K562 (cell line): ENCODE measurements around the gene SLC40A1. TPM values are rescaled to one million over a fixed set of nuclear protein-coding genes. Genes with fewer than 3 reads are reported as not detected.

Experiments used
- ATAC-seq: fragments of 200-7000 bp; cut with Tn5 transposase; 3 replicates; pipeline ENCODE4 v1.9.1; 2020; ENCODE audit warnings: moderate library complexity
- BruUV-seq: library from RNA; stranded (reverse); fragments of 400-500 nt; replicated peaks from 2 replicates; lab custom pipeline; 2021; lab: Mats Ljungman, UMichigan
- CTCF ChIA-PET: fragments of 300-600 bp; formaldehyde crosslinking; extraction: SDS; loops from one replicate; lab custom pipeline; 2021; ENCODE audit warnings: low intra/inter-chr PET ratio; lab: Yijun Ruan, JAX
- POLR2A ChIA-PET: fragments of 300-600, 350-650 bp; sonication (Branson Sonifier 250); formaldehyde crosslinking; extraction: SDS; loops from one replicate; lab custom pipeline; 2021; ENCODE audit warnings: antibody characterized with exemption, inconsistent platforms; lab: Yijun Ruan, JAX
- DNase-seq, 4 experiments: peaks; one replicate each; pipeline versions ENCODE4 v3.0.0 to v3.0.0-alpha.2; 2011 to 2018; ENCODE audit warnings: low spot score in 3 of 4, mixed read lengths in 3 of 4; ENCODE audit errors: extremely low read depth in 1 of 4
- FAIRE-seq: peaks from 2 replicates; lab custom pipeline; 2011; peaks lifted over from hg19 to GRCh38; lab: Jason Lieb, UNC
- H2AFZ ChIP-seq: 2 replicates; pipeline ENCODE4 v1.6.0; 2011; ENCODE audit warnings: low read depth, low read length, control low read depth, inconsistent platforms
- H3K27ac ChIP-seq: fragments of 200-600 bp; 3 replicates; pipeline ENCODE4 v1.8.0; 2011; ENCODE audit warnings: low read depth, mild to moderate bottlenecking, control low read depth, inconsistent platforms, low read length, moderate library complexity, mixed read lengths; ENCODE audit errors: extremely low read depth
- H3K27me3 ChIP-seq, 2 experiments: fragments of 300-600 bp in 1 of 2; 2 replicates in 1 of 2; 3 replicates in 1 of 2; pipeline versions ENCODE4 v1.6.0 to v1.8.0; 2011; ENCODE audit warnings: inconsistent platforms in 2 of 2, low read length in 2 of 2, mild to moderate bottlenecking in 1 of 2, mixed read lengths in 1 of 2, moderate library complexity in 1 of 2; ENCODE audit not compliant: control insufficient read depth in 2 of 2, insufficient read depth in 2 of 2
- H3K36me3 ChIP-seq: fragments of 300-600 bp; 3 replicates; pipeline ENCODE4 v1.8.0; 2011; ENCODE audit warnings: mild to moderate bottlenecking, low read length, inconsistent platforms; ENCODE audit not compliant: control insufficient read depth, insufficient read depth
- H3K4me1 ChIP-seq, 2 experiments: fragments of 200-600 bp in 1 of 2; replicated peaks in 1 of 2; 2 replicates in 1 of 2; 3 replicates in 1 of 2; pipeline versions ENCODE4 v1.5.1 to v1.8.0; 2011; ENCODE audit warnings: inconsistent platforms in 2 of 2, low read length in 2 of 2, mild to moderate bottlenecking in 1 of 2, mixed read lengths in 1 of 2, moderate library complexity in 1 of 2; ENCODE audit not compliant: control insufficient read depth in 2 of 2, insufficient read depth in 2 of 2
- H3K4me2 ChIP-seq: 2 replicates; pipeline ENCODE4 v1.6.1; 2011; ENCODE audit warnings: low read length, control low read depth, inconsistent platforms, mixed read lengths; ENCODE audit not compliant: insufficient read depth
- H3K4me3 ChIP-seq: fragments of 200-600 bp; sonication (generic), shearing (Covaris generic); 2 replicates; pipeline ENCODE4 v1.5.1; 2016; ENCODE audit warnings: control low read depth, inconsistent platforms
- H3K79me2 ChIP-seq: fragments of 200-600 bp; 3 replicates; pipeline ENCODE4 v1.8.0; 2011; ENCODE audit warnings: low read length, inconsistent platforms; ENCODE audit not compliant: control insufficient read depth, insufficient read depth
- H3K9ac ChIP-seq, 2 experiments: 2 replicates each; pipeline versions ENCODE4 v1.6.0 to v1.6.1; 2011; ENCODE audit warnings: low read depth in 2 of 2, low read length in 2 of 2, control low read depth in 1 of 2, inconsistent platforms in 1 of 2, mild to moderate bottlenecking in 1 of 2, mixed read lengths in 1 of 2; ENCODE audit not compliant: insufficient read depth in 1 of 2
- H3K9me1 ChIP-seq: one replicate; pipeline ENCODE4 v1.6.0; 2011; ENCODE audit warnings: inconsistent platforms, mild to moderate bottlenecking, low read length, moderate library complexity; ENCODE audit not compliant: control insufficient read depth, insufficient read depth
- H3K9me3 ChIP-seq: replicated peaks from 2 replicates; pipeline ENCODE4 v1.5.1; 2011; ENCODE audit warnings: low read depth, low read length, inconsistent platforms; ENCODE audit not compliant: control insufficient read depth, insufficient read depth
- H4K20me1 ChIP-seq: replicated peaks from 2 replicates; pipeline ENCODE4 v1.6.1; 2011; ENCODE audit warnings: low read length, inconsistent platforms, mixed read lengths; ENCODE audit not compliant: control insufficient read depth, insufficient read depth
- CHCHD3 ChIP-seq: fragments of 250-450 bp; sonication (Bioruptor Pico); IDR thresholded peaks from 2 replicates; pipeline ENCODE4 v2.1.2; 2022; ENCODE audit warnings: mild to moderate bottlenecking
- GTF2F1 ChIP-seq: IDR thresholded peaks from 2 replicates; pipeline ENCODE4 v1.6.1; 2011; ENCODE audit warnings: low read depth, low read length, improper control_type of control experiment
- ZBTB49 ChIP-seq: sonication (generic); formaldehyde crosslinking; IDR thresholded peaks from 2 replicates; pipeline ENCODE4 v1.8.0; 2022; ENCODE audit warnings: missing genetic modification reagents, mild to moderate bottlenecking, borderline replicate concordance
- ZNF507 ChIP-seq: conservative IDR thresholded peaks from 2 replicates; pipeline ENCODE4 v1.6.1; 2017; ENCODE audit warnings: missing genetic modification characterization, missing compliant biosample characterization
- WGBS: fragments of 100-300 bp; shearing (Covaris generic); methylation state at CpG from one replicate; pipeline ENCODE4 v1.1.6; 2016; ENCODE audit warnings: low coverage, mixed read lengths; ENCODE audit not compliant: insufficient coverage; ENCODE audit errors: missing lambda C conversion rate; 5-methylcytosine and 5-hydroxymethylcytosine counted together
- in situ Hi-C: fragments of 300-500 bp; cut with MboI; formaldehyde crosslinking; loops from 4 replicates; pipeline ENCODE4 v1.15.0; 2018; ENCODE audit warnings: inconsistent platforms, mixed read lengths
- intact Hi-C: fragments of 100-400 bp; cut with micrococcal nuclease; formaldehyde crosslinking; loops from 2 replicates; pipeline ENCODE4 v1.14.2; 2022
- polyA plus RNA-seq, 8 experiments: library from polyadenylated mRNA; depleted of rRNA in 4 of 8; stranded (reverse) in 5 of 8; unstranded in 3 of 8; fragments of >200 nt; fragmentation: Nextera tagmentation in 2 of 8; fragmentation: Illumina TruSeq in 1 of 8; extraction: Ambion mirVana in 2 of 8; extraction: Trizol in 1 of 8; gene quantifications; 2 replicates each; pipeline versions ENCODE4 v1.2.1 to v1.2.3, GENCODE V29; 2011 to 2014; ENCODE audit warnings: inconsistent platforms in 1 of 8, missing spikeins in 1 of 8
- total RNA-seq, 7 experiments: library from RNA; depleted of rRNA in 6 of 7; stranded (reverse); fragments of >200 nt in 6 of 7; fragmentation: Illumina TruSeq in 2 of 7; extraction: Trizol in 2 of 7; gene quantifications; 2 replicates each; pipeline versions ENCODE4 v1.2.1 to v1.2.3, GENCODE V29; 2011 to 2021; ENCODE audit warnings: low replicate concordance in 1 of 7

Gene SLC40A1
- total and polyA plus RNA-seq, 9 of the 15 experiments (the other 6 are each of a cell fraction or from before 2014, with no cell fraction given): 42.2 to 95.9 (median 54.9) TPM

DNA sequence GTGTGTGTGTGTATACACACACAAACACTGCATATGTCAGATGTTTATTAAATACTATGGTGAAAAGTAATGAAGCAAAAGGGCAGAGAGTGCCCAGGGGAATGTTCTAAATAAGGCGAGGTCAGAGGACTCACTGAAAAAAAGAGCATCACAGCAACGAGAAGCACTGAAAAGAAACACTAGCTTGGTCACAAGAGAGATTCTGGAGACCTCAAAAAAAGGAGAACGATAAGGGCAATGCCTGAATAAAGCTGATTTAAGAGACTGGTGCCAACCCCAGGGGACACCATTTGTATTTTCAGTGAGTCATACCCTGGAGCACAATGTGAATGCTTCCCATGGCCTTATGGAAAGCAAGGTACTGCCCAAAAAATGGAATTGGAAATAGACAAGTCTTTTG is 14.5 kb downstream of the SLC40A1 start:
- intact Hi-C loops: no loop called here
- Histone ChIP-seq H3K9me3 (no peaks in the 10 kb centered on the region), H3K9ac (no peak overlapping the region), H3K27me3 (no peaks in the 10 kb centered on the region), H3K27ac (no peak overlapping the region), H3K36me3 (peaks cover 86% of the 10 kb centered on the region), H3K4me1 (no peaks in the 10 kb centered on the region), H3K9me1 (no peaks in the 10 kb centered on the region), H3K4me3 (no peak overlapping the region), H3K4me2 (no peak overlapping the region), H3K79me2 (peaks cover 43% of the 10 kb centered on the region), H4K20me1 (0 out of 2 replicates have a peak, but pooled peaks cover 5% of the 10 kb centered on the region), H2AFZ (no peak overlapping the region)
- FAIRE-seq: no peak
- CTCF ChIA-PET: no interaction called here
- TF ChIP-seq CHCHD3 (CRISPR knock-in tag) (no peak), GTF2F1 (no peak), ZNF507 (tag) (no peak), ZBTB49 (CRISPR knock-in tag) (no peak)
- POLR2A ChIA-PET: interaction anchor here (1.2 to 2.4 kb wide), 2 partner anchors 10 to 13 kb away, joined by 3 to 5 read pairs; no protein-coding TSS in a partner anchor
- 91% methylated on average over 3 of the region's 3 CpGs for WGBS
- no peak for ATAC-seq
- DNase-seq: no peak
- in situ Hi-C loops: no loop called here
- BruUV-seq: no TSS peak
